ENCODE results near the gene TAB2. TPM values are rescaled to one million over a fixed set of nuclear protein-coding genes. Genes with fewer than 3 reads are reported as not detected.

Gene TAB2
- total RNA-seq, 1 experiment from 2014 or later = 56.7 TPM

DNA sequence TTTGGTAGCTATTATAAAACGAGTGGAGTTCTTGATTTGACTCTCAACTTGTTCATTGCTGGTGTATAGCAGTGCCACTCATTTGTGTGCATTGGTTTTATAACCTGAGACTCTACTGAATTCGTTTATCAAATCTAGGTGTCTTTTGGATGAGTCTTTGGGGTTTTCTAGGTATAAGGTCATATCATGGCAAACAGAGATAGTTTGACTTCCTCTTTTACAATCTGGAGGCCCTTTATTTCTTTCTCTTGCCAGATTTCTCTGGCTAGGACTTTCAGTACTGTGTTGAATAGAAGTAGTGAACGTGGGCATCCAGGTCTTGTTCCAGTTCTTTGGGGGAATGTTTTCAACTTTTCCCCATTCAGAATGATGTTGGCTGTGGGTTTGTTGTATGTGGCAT, 121.3 kb downstream of the TAB2 start:
- H3K4me3 ChIP-seq (replicated peaks in 1 of 2; ENCODE audit: low read depth in 1 of 2, low read length in 2 of 2) = no peak overlapping the region
- no peak overlapping the region for H3K9ac ChIP-seq (ENCODE audit: low read length)
- H3K4me1 ChIP-seq (ENCODE audit: control insufficient read depth in 1 of 2, insufficient read depth in 2 of 2, low read length in 2 of 2) = no peaks in the 10 kb centered on the region
- DNase-seq (ENCODE audit: low read depth, low spot score) (no peak), ATAC-seq (no peak)
- ChIA-PET RAD21 (ENCODE audit: low non-redundant PET in 1 of 2, low total read pairs in 2 of 2, uncharacterized antibody in 2 of 2, unreplicated experiment in 2 of 2) (no interaction called here), POLR2A (no interaction called here), CTCF (no interaction called here)
- no peaks in the 10 kb centered on the region for H3K79me2 ChIP-seq (ENCODE audit: insufficient read depth, low read length)
- no peaks in the 10 kb centered on the region for H3K27me3 ChIP-seq (ENCODE audit: insufficient read depth, low read length)
- no peaks in the 10 kb centered on the region for H3K9me2 ChIP-seq (ENCODE audit: insufficient read depth)
- H3K4me2 ChIP-seq (ENCODE audit: low read length) = no peak overlapping the region
- H3K36me3 ChIP-seq (ENCODE audit: control insufficient read depth in 1 of 2, insufficient read depth in 2 of 2, low read length in 2 of 2) = no peaks in the 10 kb centered on the region
- TF ChIP-seq FOSL1 (IDR thresholded peaks at IDR 0.05; ENCODE audit: low read depth) = no peak
- TF ChIP-seq CEBPB (IDR thresholded peaks at IDR 0.05; ENCODE audit: low read depth) = no peak
- no peak for TF ChIP-seq SRF (IDR thresholded peaks at IDR 0.05; ENCODE audit: low read depth)
- no peak for TF ChIP-seq ELF1 (IDR thresholded peaks at IDR 0.05; ENCODE audit: borderline replicate concordance, low read depth)
- no TSS peak for BruUV-seq (replicated peaks)
- no peak overlapping the region for H3K27ac ChIP-seq (ENCODE audit: low read depth, low read length)
- no peak overlapping the region for H2AFZ ChIP-seq (ENCODE audit: low read depth, low read length, poor library complexity, severe bottlenecking)
- no peaks in the 10 kb centered on the region for H3K9me3 ChIP-seq (ENCODE audit: control insufficient read depth in 1 of 2, insufficient read depth in 1 of 2, low read depth in 1 of 2, low read length in 2 of 2)
- intact Hi-C loops (cut with micrococcal nuclease) = no loop called here
- H4K20me1 ChIP-seq (ENCODE audit: insufficient read depth) = no peaks in the 10 kb centered on the region

DNA sequence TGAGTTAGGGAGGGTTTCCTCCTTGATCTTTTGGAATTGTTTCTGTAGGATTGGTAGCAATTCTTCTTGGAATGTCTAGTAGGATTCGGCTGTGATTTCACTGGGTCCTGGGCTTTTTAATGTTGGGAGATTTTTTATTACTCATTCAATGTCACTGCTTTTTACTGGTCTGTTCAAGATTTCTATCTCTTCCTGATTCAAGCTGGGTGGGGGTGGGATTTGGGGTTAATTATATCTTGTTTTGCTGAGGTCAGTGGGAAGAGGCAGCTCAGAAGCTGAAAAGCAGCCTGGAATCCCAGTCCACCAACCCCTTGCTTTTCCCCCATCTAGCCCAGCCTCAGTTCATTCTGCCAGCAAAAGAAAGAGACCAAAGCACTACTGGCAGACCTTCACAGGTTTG, 122.1 kb downstream of the TAB2 start:
- Histone ChIP-seq H3K79me2 (ENCODE audit: insufficient read depth, low read length) (no peaks in the 10 kb centered on the region), H3K9ac (ENCODE audit: low read length) (no peak overlapping the region), H4K20me1 (ENCODE audit: insufficient read depth) (no peaks in the 10 kb centered on the region), H3K4me1 (ENCODE audit: control insufficient read depth in 1 of 2, insufficient read depth in 2 of 2, low read length in 2 of 2) (no peaks in the 10 kb centered on the region), H3K9me2 (ENCODE audit: insufficient read depth) (no peaks in the 10 kb centered on the region), H2AFZ (ENCODE audit: low read depth, low read length, poor library complexity, severe bottlenecking) (no peak overlapping the region), H3K4me2 (ENCODE audit: low read length) (no peak overlapping the region), H3K36me3 (ENCODE audit: control insufficient read depth in 1 of 2, insufficient read depth in 2 of 2, low read length in 2 of 2) (no peaks in the 10 kb centered on the region), H3K27me3 (ENCODE audit: insufficient read depth, low read length) (no peaks in the 10 kb centered on the region), H3K27ac (ENCODE audit: low read depth, low read length) (no peak overlapping the region), H3K4me3 (replicated peaks in 1 of 2; ENCODE audit: low read depth in 1 of 2, low read length in 2 of 2) (no peak overlapping the region), H3K9me3 (ENCODE audit: control insufficient read depth in 1 of 2, insufficient read depth in 1 of 2, low read depth in 1 of 2, low read length in 2 of 2) (no peaks in the 10 kb centered on the region)
- intact Hi-C loops (cut with micrococcal nuclease) = no loop called here
- TF ChIP-seq JUND (IDR thresholded peaks at IDR 0.05) = no peak
- TF ChIP-seq SP1 (IDR thresholded peaks at IDR 0.05; ENCODE audit: low read depth) = no peak
- no peak for TF ChIP-seq SIN3A (IDR thresholded peaks at IDR 0.05; ENCODE audit: low read depth)
- TF ChIP-seq CEBPB (IDR thresholded peaks at IDR 0.05; ENCODE audit: low read depth) = no peak
- no peak for TF ChIP-seq YY1 (IDR thresholded peaks at IDR 0.05; ENCODE audit: extremely low read depth, insufficient replicate concordance, low read depth, low read length)
- TF ChIP-seq TCF7L2 (IDR thresholded peaks at IDR 0.05; ENCODE audit: borderline replicate concordance, extremely low read depth, insufficient read depth, insufficient read length) = no peak
- TF ChIP-seq POLR2AphosphoS5 (IDR thresholded peaks at IDR 0.05; ENCODE audit: low read depth, low read length) = no peak
- TF ChIP-seq ZNF274 (IDR thresholded peaks at IDR 0.05; ENCODE audit: low read depth, low read length) = no peak
- TF ChIP-seq SRF (IDR thresholded peaks at IDR 0.05; ENCODE audit: low read depth) = no peak
- TF ChIP-seq ATF3 (IDR thresholded peaks at IDR 0.05) = no peak
- TF ChIP-seq ZFX (IDR thresholded peaks at IDR 0.05) = no peak
- no peak for TF ChIP-seq POLR2A (IDR thresholded peaks at IDR 0.05; ENCODE audit: borderline replicate concordance, extremely low read depth, insufficient read depth, insufficient read length)
- TF ChIP-seq, protein P1, sequence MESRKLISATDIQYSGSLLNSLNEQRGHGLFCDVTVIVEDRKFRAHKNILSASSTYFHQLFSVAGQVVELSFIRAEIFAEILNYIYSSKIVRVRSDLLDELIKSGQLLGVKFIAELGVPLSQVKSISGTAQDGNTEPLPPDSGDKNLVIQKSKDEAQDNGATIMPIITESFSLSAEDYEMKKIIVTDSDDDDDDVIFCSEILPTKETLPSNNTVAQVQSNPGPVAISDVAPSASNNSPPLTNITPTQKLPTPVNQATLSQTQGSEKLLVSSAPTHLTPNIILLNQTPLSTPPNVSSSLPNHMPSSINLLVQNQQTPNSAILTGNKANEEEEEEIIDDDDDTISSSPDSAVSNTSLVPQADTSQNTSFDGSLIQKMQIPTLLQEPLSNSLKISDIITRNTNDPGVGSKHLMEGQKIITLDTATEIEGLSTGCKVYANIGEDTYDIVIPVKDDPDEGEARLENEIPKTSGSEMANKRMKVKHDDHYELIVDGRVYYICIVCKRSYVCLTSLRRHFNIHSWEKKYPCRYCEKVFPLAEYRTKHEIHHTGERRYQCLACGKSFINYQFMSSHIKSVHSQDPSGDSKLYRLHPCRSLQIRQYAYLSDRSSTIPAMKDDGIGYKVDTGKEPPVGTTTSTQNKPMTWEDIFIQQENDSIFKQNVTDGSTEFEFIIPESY (IDR thresholded peaks at IDR 0.05; ENCODE audit: extremely low read depth, insufficient replicate concordance, low read length) = no peak
- ChIA-PET POLR2A (no interaction called here), RAD21 (ENCODE audit: low non-redundant PET in 1 of 2, low total read pairs in 2 of 2, uncharacterized antibody in 2 of 2, unreplicated experiment in 2 of 2) (no interaction called here), CTCF (no interaction called here)
- no TSS peak for BruUV-seq (replicated peaks)
- DNase-seq (ENCODE audit: low read depth, low spot score) (no peak), ATAC-seq (no peak)

Measured in HCT116 (cell line).